ENCODE measurements around the gene SMCO4. TPM values are rescaled to one million over a fixed set of nuclear protein-coding genes. Genes with fewer than 3 reads are reported as not detected.
"Not testable (repeated sequence)": the region's sequence is repeated elsewhere in the genome, so short reads cannot be mapped to it uniquely, and the experiment has no call there.

Gene SMCO4
- total RNA-seq, 1 experiment from 2014 or later: 14.1 TPM

DNA sequence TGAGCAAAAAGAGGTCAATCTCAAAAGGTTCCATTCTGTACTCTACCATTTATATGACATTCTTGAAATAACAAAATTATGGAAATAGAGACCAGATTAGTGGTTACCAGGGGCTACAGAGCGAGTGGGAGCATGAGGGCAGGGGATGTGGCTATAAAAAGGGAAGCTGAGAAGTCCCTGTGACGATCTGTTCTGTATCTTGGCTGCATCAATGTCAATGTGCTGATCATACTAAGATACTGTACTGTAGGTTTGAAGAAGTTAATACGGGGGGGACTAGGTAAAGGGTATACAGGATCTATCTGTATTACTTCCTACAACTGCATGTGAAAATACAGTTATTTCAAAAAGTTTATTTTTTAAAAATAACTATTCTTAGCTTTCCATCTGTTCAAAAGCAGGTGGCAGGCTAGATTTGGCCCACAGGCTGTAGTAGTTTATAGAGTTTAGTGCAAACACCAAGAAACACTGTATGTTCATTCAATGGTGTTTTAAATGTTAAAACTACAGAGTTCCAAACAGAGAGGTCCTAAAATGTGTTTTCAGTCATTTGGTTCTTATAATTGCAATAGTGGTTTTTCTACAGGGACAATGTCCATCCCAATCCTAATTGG is 78.2 kb downstream of the SMCO4 start:
- in situ Hi-C loops (cut with HindIII; ENCODE audit: low pct_unique_long_range_greater_than_20kb, low sequenced_read_pairs): no loop called here
- H3K4me1 ChIP-seq (ENCODE audit: control insufficient read depth, insufficient read depth, low read length): no peaks in the 10 kb centered on the region
- ChIA-PET POLR2A (no interaction called here), CTCF (no interaction called here)
- intact Hi-C loops (cut with micrococcal nuclease; ENCODE audit: unreplicated experiment): loop anchor here (5.0 kb wide), 1 partner anchor 187 kb away; no protein-coding TSS in a partner anchor
- no TSS peak for BruUV-seq (replicated peaks)
- TF ChIP-seq, protein P1, sequence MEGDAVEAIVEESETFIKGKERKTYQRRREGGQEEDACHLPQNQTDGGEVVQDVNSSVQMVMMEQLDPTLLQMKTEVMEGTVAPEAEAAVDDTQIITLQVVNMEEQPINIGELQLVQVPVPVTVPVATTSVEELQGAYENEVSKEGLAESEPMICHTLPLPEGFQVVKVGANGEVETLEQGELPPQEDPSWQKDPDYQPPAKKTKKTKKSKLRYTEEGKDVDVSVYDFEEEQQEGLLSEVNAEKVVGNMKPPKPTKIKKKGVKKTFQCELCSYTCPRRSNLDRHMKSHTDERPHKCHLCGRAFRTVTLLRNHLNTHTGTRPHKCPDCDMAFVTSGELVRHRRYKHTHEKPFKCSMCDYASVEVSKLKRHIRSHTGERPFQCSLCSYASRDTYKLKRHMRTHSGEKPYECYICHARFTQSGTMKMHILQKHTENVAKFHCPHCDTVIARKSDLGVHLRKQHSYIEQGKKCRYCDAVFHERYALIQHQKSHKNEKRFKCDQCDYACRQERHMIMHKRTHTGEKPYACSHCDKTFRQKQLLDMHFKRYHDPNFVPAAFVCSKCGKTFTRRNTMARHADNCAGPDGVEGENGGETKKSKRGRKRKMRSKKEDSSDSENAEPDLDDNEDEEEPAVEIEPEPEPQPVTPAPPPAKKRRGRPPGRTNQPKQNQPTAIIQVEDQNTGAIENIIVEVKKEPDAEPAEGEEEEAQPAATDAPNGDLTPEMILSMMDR (IDR thresholded peaks at IDR 0.05): no peak
- TF ChIP-seq, protein P2, sequence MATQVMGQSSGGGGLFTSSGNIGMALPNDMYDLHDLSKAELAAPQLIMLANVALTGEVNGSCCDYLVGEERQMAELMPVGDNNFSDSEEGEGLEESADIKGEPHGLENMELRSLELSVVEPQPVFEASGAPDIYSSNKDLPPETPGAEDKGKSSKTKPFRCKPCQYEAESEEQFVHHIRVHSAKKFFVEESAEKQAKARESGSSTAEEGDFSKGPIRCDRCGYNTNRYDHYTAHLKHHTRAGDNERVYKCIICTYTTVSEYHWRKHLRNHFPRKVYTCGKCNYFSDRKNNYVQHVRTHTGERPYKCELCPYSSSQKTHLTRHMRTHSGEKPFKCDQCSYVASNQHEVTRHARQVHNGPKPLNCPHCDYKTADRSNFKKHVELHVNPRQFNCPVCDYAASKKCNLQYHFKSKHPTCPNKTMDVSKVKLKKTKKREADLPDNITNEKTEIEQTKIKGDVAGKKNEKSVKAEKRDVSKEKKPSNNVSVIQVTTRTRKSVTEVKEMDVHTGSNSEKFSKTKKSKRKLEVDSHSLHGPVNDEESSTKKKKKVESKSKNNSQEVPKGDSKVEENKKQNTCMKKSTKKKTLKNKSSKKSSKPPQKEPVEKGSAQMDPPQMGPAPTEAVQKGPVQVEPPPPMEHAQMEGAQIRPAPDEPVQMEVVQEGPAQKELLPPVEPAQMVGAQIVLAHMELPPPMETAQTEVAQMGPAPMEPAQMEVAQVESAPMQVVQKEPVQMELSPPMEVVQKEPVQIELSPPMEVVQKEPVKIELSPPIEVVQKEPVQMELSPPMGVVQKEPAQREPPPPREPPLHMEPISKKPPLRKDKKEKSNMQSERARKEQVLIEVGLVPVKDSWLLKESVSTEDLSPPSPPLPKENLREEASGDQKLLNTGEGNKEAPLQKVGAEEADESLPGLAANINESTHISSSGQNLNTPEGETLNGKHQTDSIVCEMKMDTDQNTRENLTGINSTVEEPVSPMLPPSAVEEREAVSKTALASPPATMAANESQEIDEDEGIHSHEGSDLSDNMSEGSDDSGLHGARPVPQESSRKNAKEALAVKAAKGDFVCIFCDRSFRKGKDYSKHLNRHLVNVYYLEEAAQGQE (IDR thresholded peaks at IDR 0.05; ENCODE audit: insufficient read depth in 1 of 2, low read depth in 2 of 2, low read length in 1 of 2): no peak
- no peak for TF ChIP-seq POLR2AphosphoS5 (IDR thresholded peaks at IDR 0.05; ENCODE audit: low read depth, low read length)
- TF ChIP-seq SIN3A (IDR thresholded peaks at IDR 0.05; ENCODE audit: borderline replicate concordance, insufficient read depth, low read depth, low read length): no peak
- TF ChIP-seq TCF7L2 (IDR thresholded peaks at IDR 0.05; ENCODE audit: low read depth, low read length): no peak
- no peaks in the 10 kb centered on the region for H3K9me3 ChIP-seq (ENCODE audit: control insufficient read depth, insufficient read depth, low read depth, low read length)
- no peak overlapping the region for H3K27ac ChIP-seq (ENCODE audit: low read length)
- H3K27me3 ChIP-seq (ENCODE audit: control insufficient read depth, insufficient read depth, low read length): peaks cover 2% of the 10 kb centered on the region; the same call in 1 of the 2 replicates
- DNase-seq (ENCODE audit: low read depth, low spot score): no peak
- ATAC-seq: no peak
- H3K4me3 ChIP-seq (ENCODE audit: low read depth in 2 of 2, low read length in 2 of 2): no peak overlapping the region
- no peaks in the 10 kb centered on the region for H3K36me3 ChIP-seq (ENCODE audit: control insufficient read depth, insufficient read depth, low read length)

DNA sequence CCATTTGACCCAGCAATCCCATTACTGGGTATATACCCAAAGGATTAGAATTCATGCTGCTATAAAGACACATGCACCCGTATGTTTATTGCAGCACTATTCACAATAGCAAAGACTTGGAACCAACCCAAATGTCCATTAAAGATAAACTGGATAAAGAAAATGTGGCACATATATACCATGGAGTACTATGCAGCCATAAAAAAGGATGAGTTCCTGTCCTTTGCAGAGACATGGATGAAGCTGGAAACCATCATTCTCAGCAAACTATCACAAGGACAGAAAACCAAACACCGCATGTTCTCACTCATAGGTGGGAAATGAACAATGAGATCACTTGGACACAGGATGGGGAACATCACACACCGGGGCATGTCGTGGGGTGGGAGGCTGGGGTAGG is 79.5 kb downstream of the SMCO4 start:
- H3K27ac ChIP-seq (ENCODE audit: low read length); H3K9me3 ChIP-seq (ENCODE audit: control insufficient read depth, insufficient read depth, low read depth, low read length); POLR2A ChIA-PET; H3K27me3 ChIP-seq (ENCODE audit: control insufficient read depth, insufficient read depth, low read length); ATAC-seq; BruUV-seq (replicated peaks); CTCF ChIA-PET; H3K4me1 ChIP-seq (ENCODE audit: control insufficient read depth, insufficient read depth, low read length); in situ Hi-C loops (cut with HindIII; ENCODE audit: low pct_unique_long_range_greater_than_20kb, low sequenced_read_pairs); H3K36me3 ChIP-seq (ENCODE audit: control insufficient read depth, insufficient read depth, low read length); DNase-seq (ENCODE audit: low read depth, low spot score); intact Hi-C loops (cut with micrococcal nuclease; ENCODE audit: unreplicated experiment); H3K4me3 ChIP-seq (ENCODE audit: low read depth in 2 of 2, low read length in 2 of 2): not testable (repeated sequence)

DNA sequence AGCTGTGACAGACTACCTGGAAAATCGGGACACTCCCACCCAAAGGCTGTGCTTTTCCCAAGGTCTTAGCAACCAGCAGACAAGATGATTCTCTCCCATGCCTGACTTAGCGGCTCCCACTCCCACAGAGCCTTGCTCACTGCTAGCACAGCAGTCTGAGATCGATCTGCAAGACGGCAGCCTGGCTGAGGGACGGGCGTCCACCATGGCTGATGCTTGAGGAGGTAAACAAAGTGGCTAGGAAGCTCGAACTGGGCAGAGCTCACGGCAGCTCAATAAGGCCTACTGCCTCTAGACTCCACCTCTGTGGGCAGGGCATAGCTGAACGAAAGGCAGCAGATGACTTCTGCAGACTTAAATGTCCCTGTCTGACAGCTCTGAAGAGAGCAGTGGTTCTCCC is 84.9 kb downstream of the SMCO4 start:
- H3K36me3 ChIP-seq (ENCODE audit: control insufficient read depth, insufficient read depth, low read length): no peaks in the 10 kb centered on the region
- in situ Hi-C loops (cut with HindIII; ENCODE audit: low pct_unique_long_range_greater_than_20kb, low sequenced_read_pairs) (no loop called here), intact Hi-C loops (cut with micrococcal nuclease; ENCODE audit: unreplicated experiment) (no loop called here)
- ChIA-PET CTCF (interaction anchor here (0.6 kb wide), 1 partner anchor 403 kb away, joined by 4 read pairs; no protein-coding TSS in a partner anchor), POLR2A (no interaction called here)
- no peaks in the 10 kb centered on the region for H3K4me1 ChIP-seq (ENCODE audit: control insufficient read depth, insufficient read depth, low read length)
- no peak overlapping the region for H3K27ac ChIP-seq (ENCODE audit: low read length)
- BruUV-seq (replicated peaks): no TSS peak
- no peaks in the 10 kb centered on the region for H3K9me3 ChIP-seq (ENCODE audit: control insufficient read depth, insufficient read depth, low read depth, low read length)
- TF ChIP-seq TCF7L2 (IDR thresholded peaks at IDR 0.05; ENCODE audit: low read depth, low read length): no peak
- TF ChIP-seq SIN3A (IDR thresholded peaks at IDR 0.05; ENCODE audit: borderline replicate concordance, insufficient read depth, low read depth, low read length): no peak
- TF ChIP-seq POLR2AphosphoS5 (IDR thresholded peaks at IDR 0.05; ENCODE audit: low read depth, low read length): no peak
- TF ChIP-seq, protein P2 (IDR thresholded peaks at IDR 0.05; ENCODE audit: insufficient read depth in 1 of 2, low read depth in 2 of 2, low read length in 1 of 2): no peak
- TF ChIP-seq, protein P1 (IDR thresholded peaks at IDR 0.05): no peak
- no peaks in the 10 kb centered on the region for H3K27me3 ChIP-seq (ENCODE audit: control insufficient read depth, insufficient read depth, low read length)
- no peak for DNase-seq (ENCODE audit: low read depth, low spot score)
- ATAC-seq: no peak
- no peak overlapping the region for H3K4me3 ChIP-seq (ENCODE audit: low read depth in 2 of 2, low read length in 2 of 2)

Measured in Panc1 (cell line).